Astrocyte (in vitro differentiated cells and primary cell): ENCODE results near the gene MPZL1. TPM values are rescaled to one million over a fixed set of nuclear protein-coding genes. Genes with fewer than 3 reads are reported as not detected.
A peak's percentile ranks its signal among the peaks of the same experiment; 100 is the strongest.

ENCODE experiments used
- DNase-seq: peaks from one replicate; pipeline ENCODE4 v3.0.0-alpha.2; 2010; ENCODE audit warnings: low read depth
- FAIRE-seq: peaks from 2 replicates; lab custom pipeline; 2011; peaks lifted over from hg19 to GRCh38; lab: Jason Lieb, UNC
- H2AFZ ChIP-seq: 2 replicates; pipeline ENCODE4 v1.6.0; 2012; ENCODE audit warnings: low read depth, low read length, inconsistent platforms
- H3K27ac ChIP-seq: 2 replicates; pipeline ENCODE4 v1.5.1; 2011; ENCODE audit warnings: low read depth, low read length, inconsistent platforms
- H3K27me3 ChIP-seq: 2 replicates; pipeline ENCODE4 v1.6.0; 2011; ENCODE audit warnings: low read length, inconsistent platforms; ENCODE audit not compliant: insufficient read depth
- H3K36me3 ChIP-seq: 2 replicates; pipeline ENCODE4 v1.5.1; 2011; ENCODE audit warnings: low read length, inconsistent platforms; ENCODE audit not compliant: insufficient read depth
- H3K4me1 ChIP-seq: 2 replicates; pipeline ENCODE4 v1.5.1; 2011; ENCODE audit warnings: low read length, inconsistent platforms; ENCODE audit not compliant: insufficient read depth
- H3K4me2 ChIP-seq: 2 replicates; pipeline ENCODE4 v1.6.0; 2012; ENCODE audit warnings: low read length, inconsistent platforms
- H3K4me3 ChIP-seq: 2 replicates; pipeline ENCODE4 v1.5.1; 2011; ENCODE audit warnings: low read depth, mild to moderate bottlenecking, low read length, inconsistent platforms; ENCODE audit not compliant: insufficient read depth
- H3K79me2 ChIP-seq: 2 replicates; pipeline ENCODE4 v1.6.0; 2012; ENCODE audit warnings: mild to moderate bottlenecking, low read length, inconsistent platforms; ENCODE audit not compliant: insufficient read depth
- H3K9ac ChIP-seq: 2 replicates; pipeline ENCODE4 v1.6.0; 2012; ENCODE audit warnings: mild to moderate bottlenecking, low read length, inconsistent platforms
- H3K9me3 ChIP-seq: 2 replicates; pipeline ENCODE4 v1.5.1; 2012; ENCODE audit warnings: low read depth, mild to moderate bottlenecking, low read length, inconsistent platforms; ENCODE audit not compliant: insufficient read depth
- H4K20me1 ChIP-seq: 2 replicates; pipeline ENCODE4 v1.6.0; 2012; ENCODE audit warnings: low read length, inconsistent platforms; ENCODE audit not compliant: insufficient read depth
- H3K27ac Mint-ChIP-seq: one replicate; pipeline ENCODE4 v1.8.0; 2021; ENCODE audit warnings: mild to moderate bottlenecking, mixed read lengths; ENCODE audit not compliant: unreplicated experiment
- H3K27me3 Mint-ChIP-seq: one replicate; pipeline ENCODE4 v1.8.0; 2021; ENCODE audit warnings: low read depth, mixed read lengths; ENCODE audit not compliant: unreplicated experiment
- H3K36me3 Mint-ChIP-seq: one replicate; pipeline ENCODE4 v1.8.0; 2021; ENCODE audit warnings: low read depth, mixed read lengths; ENCODE audit not compliant: unreplicated experiment
- H3K4me1 Mint-ChIP-seq: one replicate; pipeline ENCODE4 v1.8.0; 2021; ENCODE audit warnings: low read depth, mixed read lengths; ENCODE audit not compliant: unreplicated experiment
- H3K4me3 Mint-ChIP-seq: one replicate; pipeline ENCODE4 v1.8.0; 2021; ENCODE audit warnings: mild to moderate bottlenecking, moderate library complexity, mixed read lengths; ENCODE audit not compliant: unreplicated experiment
- H3K9me3 Mint-ChIP-seq: one replicate; pipeline ENCODE4 v1.8.0; 2021; ENCODE audit warnings: mild to moderate bottlenecking, mixed read lengths; ENCODE audit not compliant: unreplicated experiment
- CTCF ChIP-seq: IDR thresholded peaks from 2 replicates; pipeline ENCODE4 v1.5.1; 2011; ENCODE audit warnings: low read depth, mild to moderate bottlenecking, inconsistent platforms, low read length, moderate library complexity; ENCODE audit not compliant: insufficient read depth
- EZH2 ChIP-seq: IDR thresholded peaks from 2 replicates; pipeline ENCODE4 v1.6.1; 2012; ENCODE audit warnings: mild to moderate bottlenecking, low read length, inconsistent platforms; ENCODE audit not compliant: insufficient read depth
- total RNA-seq: library from RNA; stranded (reverse); gene quantifications from 2 replicates; pipeline ENCODE4 v1.2.1, GENCODE V29; 2021

Gene MPZL1
- total RNA-seq, 1 donor from 2014 or later, result 240 TPM

DNA sequence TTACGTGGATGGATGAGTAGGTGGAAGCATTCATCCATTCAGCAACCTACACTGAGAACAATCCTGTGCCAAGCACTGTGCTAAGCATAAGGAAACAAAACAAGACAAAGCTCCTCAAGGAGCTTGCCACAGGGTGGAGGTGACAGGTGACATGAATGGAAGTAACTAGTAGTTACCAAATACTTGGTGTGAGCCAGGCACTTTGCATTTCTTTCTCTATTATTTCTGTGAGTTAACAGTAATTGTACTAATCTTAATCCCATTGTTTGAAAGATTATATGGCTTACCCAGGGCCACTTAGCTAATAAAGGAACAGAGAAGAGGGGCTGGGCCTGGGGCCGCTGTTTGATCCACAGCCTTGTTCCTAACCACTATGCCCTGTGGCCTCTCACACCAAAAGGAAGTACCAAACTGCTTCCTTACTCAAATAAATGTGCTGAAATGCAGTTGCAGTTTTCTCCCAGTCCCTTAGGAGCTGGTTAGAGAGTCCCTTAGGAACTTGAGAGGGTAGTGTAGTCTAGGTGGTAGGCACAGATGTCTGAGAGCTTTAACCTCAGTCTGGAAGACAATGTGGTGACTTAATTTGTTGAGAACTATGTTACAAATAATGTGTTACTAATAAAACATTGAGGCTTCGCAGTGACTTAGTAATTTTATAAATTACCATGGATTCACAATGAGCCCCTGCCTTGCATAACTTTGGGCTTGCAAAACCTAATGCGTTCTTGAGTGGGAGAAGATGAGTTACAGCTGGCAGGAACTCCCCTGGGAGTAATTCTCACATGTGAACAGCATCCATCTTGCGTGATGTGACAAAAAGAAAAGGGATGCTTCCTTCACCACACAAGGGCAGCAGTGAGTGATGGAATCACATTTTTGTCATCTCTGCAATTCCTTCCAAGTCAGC is 69.8 kb downstream of the MPZL1 start:
- Histone ChIP-seq H3K9ac (peak overlapping the region; percentile 12), H4K20me1 (no peaks in the 10 kb centered on the region), H3K79me2 (no peaks in the 10 kb centered on the region), H3K27me3 (no peaks in the 10 kb centered on the region), H3K27ac (peak overlapping the region; percentile 31), H3K4me2 (no peak overlapping the region), H3K4me3 (no peak overlapping the region), H3K36me3 (peaks cover 4% of the 10 kb centered on the region), H3K9me3 (no peaks in the 10 kb centered on the region), H3K4me1 (peaks cover 18% of the 10 kb centered on the region), H2AFZ (no peak overlapping the region)
- TF ChIP-seq EZH2 (no peak), CTCF (no peak)
- Mint-ChIP-seq H3K9me3 (no peaks in the 10 kb centered on the region), H3K4me1 (peaks cover 12% of the 10 kb centered on the region), H3K36me3 (peaks cover 30% of the 10 kb centered on the region), H3K27ac (peak overlapping the region; percentile 63), H3K27me3 (no peaks in the 10 kb centered on the region), H3K4me3 (no peak overlapping the region)
- peak; percentile 87 for DNase-seq
- FAIRE-seq, result peak; percentile 34

DNA sequence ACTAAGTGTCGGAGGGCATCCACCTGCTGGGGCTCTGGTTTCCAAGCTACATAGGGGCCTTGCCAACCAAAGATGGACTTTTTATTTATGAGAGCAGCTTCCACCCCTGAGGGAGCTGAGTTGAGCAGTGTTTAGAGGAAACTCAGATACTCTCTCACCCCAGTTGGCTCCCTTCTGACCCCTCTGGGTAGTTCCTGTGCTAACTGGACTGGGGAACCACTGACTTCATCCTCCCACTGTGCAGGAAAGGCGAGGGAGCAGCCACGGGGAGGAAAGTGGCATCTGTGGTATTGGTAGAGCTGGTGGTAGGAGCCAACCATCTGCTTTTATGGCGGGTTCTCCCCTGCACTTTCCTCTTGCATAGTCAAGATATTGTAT is 70.4 kb downstream of the MPZL1 start:
- TF ChIP-seq CTCF (no peak), EZH2 (no peak)
- H3K36me3 Mint-ChIP-seq, result peaks cover 30% of the 10 kb centered on the region
- Histone ChIP-seq H3K9me3 (no peaks in the 10 kb centered on the region), H3K79me2 (no peaks in the 10 kb centered on the region), H3K27me3 (no peaks in the 10 kb centered on the region), H3K4me2 (no peak overlapping the region), H3K27ac (peak overlapping the region; percentile 26), H3K4me3 (no peak overlapping the region), H3K36me3 (peaks cover 4% of the 10 kb centered on the region), H3K9ac (no peak overlapping the region), H4K20me1 (no peaks in the 10 kb centered on the region), H3K4me1 (peaks cover 23% of the 10 kb centered on the region), H2AFZ (no peak overlapping the region)
- peak overlapping the region; percentile 41 for H3K27ac Mint-ChIP-seq
- no peaks in the 10 kb centered on the region for H3K27me3 Mint-ChIP-seq
- DNase-seq (no peak), FAIRE-seq (no peak)
- H3K9me3 Mint-ChIP-seq, result no peaks in the 10 kb centered on the region
- no peak overlapping the region for H3K4me3 Mint-ChIP-seq
- H3K4me1 Mint-ChIP-seq, result peaks cover 16% of the 10 kb centered on the region

DNA sequence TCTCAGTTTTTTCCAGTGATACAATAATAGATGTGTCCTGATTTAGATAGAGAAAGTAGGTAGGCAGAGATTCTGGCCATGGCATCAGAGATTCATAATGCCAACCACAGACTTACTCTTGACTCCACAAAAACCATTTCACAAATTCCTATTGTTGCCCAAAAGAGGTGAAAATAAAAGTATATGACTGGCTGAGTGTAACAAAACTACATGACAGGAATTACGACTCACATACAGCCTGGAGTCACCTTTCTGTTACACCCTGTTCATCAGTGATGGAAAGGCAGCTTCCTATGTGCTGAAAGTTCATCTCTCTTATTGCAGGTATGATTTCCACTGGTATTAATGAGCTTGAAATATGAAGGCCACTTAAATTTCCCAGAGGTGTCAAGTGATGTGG is 72.3 kb downstream of the MPZL1 start:
- H3K36me3 Mint-ChIP-seq, result peaks cover 23% of the 10 kb centered on the region
- no peak for TF ChIP-seq EZH2
- TF ChIP-seq CTCF, result no peak
- H3K27ac Mint-ChIP-seq, result no peak overlapping the region
- H3K36me3 ChIP-seq, result no peaks in the 10 kb centered on the region
- H3K4me3 Mint-ChIP-seq, result no peak overlapping the region
- no peaks in the 10 kb centered on the region for H3K79me2 ChIP-seq
- no peak overlapping the region for H3K4me2 ChIP-seq
- H3K4me1 Mint-ChIP-seq, result peaks cover 22% of the 10 kb centered on the region
- no peak overlapping the region for H3K27ac ChIP-seq
- H3K9me3 ChIP-seq, result no peaks in the 10 kb centered on the region
- no peaks in the 10 kb centered on the region for H4K20me1 ChIP-seq
- H3K9me3 Mint-ChIP-seq, result no peaks in the 10 kb centered on the region
- no peaks in the 10 kb centered on the region for H3K27me3 Mint-ChIP-seq
- peaks cover 29% of the 10 kb centered on the region for H3K4me1 ChIP-seq
- DNase-seq (no peak), FAIRE-seq (no peak)
- H3K4me3 ChIP-seq, result no peak overlapping the region
- H3K9ac ChIP-seq, result no peak overlapping the region
- H3K27me3 ChIP-seq, result no peaks in the 10 kb centered on the region
- H2AFZ ChIP-seq, result no peak overlapping the region
